IMR-90 (cell line): ENCODE measurements around the gene RBM39. TPM values are rescaled to one million over a fixed set of nuclear protein-coding genes. Genes with fewer than 3 reads are reported as not detected.

ENCODE experiments used
- ATAC-seq: fragments of 200-7000 bp; cut with Tn5 transposase; 2 replicates; pipeline ENCODE4 v1.9.1; 2020; ENCODE audit warnings: low read depth, mild to moderate bottlenecking, moderate library complexity
- BruUV-seq: library from RNA; stranded (reverse); fragments of 400-500 nt; replicated peaks from 2 replicates; lab custom pipeline; 2021; lab: Mats Ljungman, UMichigan
- CTCF ChIA-PET: fragments of 300-600 bp; formaldehyde crosslinking; extraction: SDS; loops from one replicate; lab custom pipeline; 2021; ENCODE audit warnings: antibody characterized with exemption; lab: Yijun Ruan, JAX
- POLR2A ChIA-PET: fragments of 300-600 bp; sonication (Branson Sonifier 250); formaldehyde crosslinking; loops from one replicate; lab custom pipeline; 2022; ENCODE audit warnings: antibody characterized with exemption; ENCODE audit not compliant: unreplicated experiment; lab: Charles Lee
- DNase-seq: peaks from one replicate; pipeline ENCODE4 v3.0.0; 2013
- H2AFZ ChIP-seq: replicated peaks from 2 replicates; pipeline ENCODE3; 2013; ENCODE audit warnings: low read length, mild to moderate bottlenecking; ENCODE audit not compliant: poor library complexity
- H2AK5ac ChIP-seq: 2 replicates; pipeline ENCODE4 v1.6.1; 2013; ENCODE audit warnings: low read depth, low read length, inconsistent platforms
- H2AK9ac ChIP-seq: replicated peaks from 2 replicates; pipeline ENCODE3; 2013; ENCODE audit warnings: mild to moderate bottlenecking, low read depth, low read length, moderate library complexity; ENCODE audit not compliant: poor library complexity
- H2BK120ac ChIP-seq: 2 replicates; pipeline ENCODE4 v1.6.1; 2013; ENCODE audit warnings: low read depth, low read length, inconsistent platforms
- H2BK15ac ChIP-seq: 3 replicates; pipeline ENCODE4 v1.6.1; 2013; ENCODE audit warnings: low read depth, low read length, inconsistent platforms
- H2BK20ac ChIP-seq: 2 replicates; pipeline ENCODE4 v1.6.1; 2013; ENCODE audit warnings: low read depth, mild to moderate bottlenecking, inconsistent platforms, low read length, moderate library complexity
- H2BK5ac ChIP-seq: 2 replicates; pipeline ENCODE4 v1.6.1; 2013; ENCODE audit warnings: mild to moderate bottlenecking, low read depth, low read length, inconsistent platforms; ENCODE audit not compliant: poor library complexity, severe bottlenecking
- H3K14ac ChIP-seq: replicated peaks from 2 replicates; pipeline ENCODE4 v1.6.1; 2013; ENCODE audit warnings: low read depth, low read length, inconsistent platforms
- H3K18ac ChIP-seq: 2 replicates; pipeline ENCODE4 v1.6.1; 2013; ENCODE audit warnings: low read depth, low read length, control low read depth
- H3K23ac ChIP-seq: 2 replicates; pipeline ENCODE4 v1.6.1; 2013; ENCODE audit warnings: low read depth, low read length, inconsistent platforms
- H3K27ac ChIP-seq: 2 replicates; pipeline ENCODE4 v1.5.1; 2013; ENCODE audit warnings: mild to moderate bottlenecking, control low read depth, low read length; ENCODE audit not compliant: insufficient read depth
- H3K27me3 ChIP-seq: 2 replicates; pipeline ENCODE4 v1.6.1; 2013; ENCODE audit warnings: low read length; ENCODE audit not compliant: control insufficient read depth, insufficient read depth
- H3K36me3 ChIP-seq: 2 replicates; pipeline ENCODE4 v1.6.1; 2013; ENCODE audit warnings: low read length, mixed read lengths; ENCODE audit not compliant: control insufficient read depth, insufficient read depth
- H3K4ac ChIP-seq: 2 replicates; pipeline ENCODE4 v1.6.1; 2013; ENCODE audit warnings: low read depth, low read length, inconsistent platforms
- H3K4me1 ChIP-seq: 2 replicates; pipeline ENCODE4 v1.6.1; 2013; ENCODE audit warnings: low read length, mixed read lengths; ENCODE audit not compliant: control insufficient read depth, insufficient read depth
- H3K4me2 ChIP-seq: 2 replicates; pipeline ENCODE4 v1.6.1; 2013; ENCODE audit warnings: low read depth, mild to moderate bottlenecking, control low read depth, low read length, moderate library complexity
- H3K4me3 ChIP-seq: 2 replicates; pipeline ENCODE4 v1.5.1; 2013; ENCODE audit warnings: low read depth, mild to moderate bottlenecking, control low read depth, low read length, moderate library complexity; ENCODE audit not compliant: insufficient read depth
- H3K56ac ChIP-seq: 2 replicates; pipeline ENCODE4 v1.6.1; 2013; ENCODE audit warnings: low read length, inconsistent platforms; ENCODE audit not compliant: insufficient read depth; ENCODE audit errors: extremely low read depth
- H3K79me1 ChIP-seq, 2 experiments: 2 replicates each; pipeline ENCODE4 v1.6.1; 2013; ENCODE audit warnings: low read length in 2 of 2, inconsistent platforms in 1 of 2, low read depth in 1 of 2
- H3K9ac ChIP-seq: 2 replicates; pipeline ENCODE4 v1.6.1; 2013; ENCODE audit warnings: low read depth, low read length, control low read depth
- H3K9me1 ChIP-seq: 2 replicates; pipeline ENCODE4 v1.6.1; 2013; ENCODE audit warnings: low read length, inconsistent platforms; ENCODE audit not compliant: insufficient read depth
- H3K9me3 ChIP-seq: 2 replicates; pipeline ENCODE4 v1.6.1; 2013; ENCODE audit warnings: low read length; ENCODE audit not compliant: control insufficient read depth, insufficient read depth
- H4K20me1 ChIP-seq: 2 replicates; pipeline ENCODE4 v1.6.1; 2013; ENCODE audit warnings: low read length, inconsistent platforms; ENCODE audit not compliant: insufficient read depth
- H4K5ac ChIP-seq: 2 replicates; pipeline ENCODE4 v1.6.1; 2013; ENCODE audit warnings: mild to moderate bottlenecking, low read depth, low read length, control low read depth
- H4K8ac ChIP-seq, 2 experiments: 2 replicates each; pipeline ENCODE4 v1.6.1; 2013; ENCODE audit warnings: low read depth in 2 of 2, low read length in 2 of 2, control low read depth in 1 of 2, inconsistent platforms in 1 of 2
- H4K91ac ChIP-seq: 2 replicates; pipeline ENCODE4 v1.6.1; 2013; ENCODE audit warnings: low read depth, low read length, inconsistent platforms; ENCODE audit not compliant: insufficient read depth
- RCOR1 ChIP-seq: IDR thresholded peaks from 2 replicates; pipeline ENCODE4 v1.6.1; 2012; ENCODE audit warnings: mild to moderate bottlenecking, low read length, improper control_type of control experiment; ENCODE audit not compliant: insufficient replicate concordance
- whole genome bisulfite sequencing, 2 experiments: methylation state at CpG; one replicate each; pipeline versions ENCODE4 v1.1.5 to v1.1.7; 2013; ENCODE audit warnings: missing lambda C conversion rate in 2 of 2; ENCODE audit not compliant: insufficient read length in 1 of 2; ENCODE audit errors: extremely low coverage in 2 of 2; 5-methylcytosine and 5-hydroxymethylcytosine counted together
- dilution Hi-C: fragments of 300-500 bp; cut with HindIII; formaldehyde crosslinking; loops from one replicate; pipeline ENCODE4 v1.14.3; 2018; ENCODE audit warnings: low sequenced_read_pairs; ENCODE audit not compliant: unreplicated experiment
- in situ Hi-C: fragments of 300-500 bp; cut with MboI; formaldehyde crosslinking; loops from 3 replicates; pipeline ENCODE4 v1.14.3; 2019; ENCODE audit warnings: low sequenced_read_pairs, inconsistent platforms, mixed read lengths
- intact Hi-C: fragments of 100-400 bp; cut with micrococcal nuclease; formaldehyde crosslinking; loops from 2 replicates; pipeline ENCODE4 v1.10.0; 2022
- polyA plus RNA-seq, 3 experiments: library from polyadenylated mRNA; depleted of rRNA; stranded (reverse); fragments of >200 nt; gene quantifications; 2 replicates each; pipeline ENCODE4 v1.2.3, GENCODE V29; 2012; ENCODE audit warnings: low replicate concordance in 1 of 3
- total RNA-seq: library from RNA; depleted of rRNA; stranded (reverse); fragments of >200 nt; gene quantifications from 2 replicates; pipeline ENCODE4 v1.2.3, GENCODE V29; 2012

RBM39 gene
- total and polyA plus RNA-seq, 2 of the 4 experiments (the other 2 are of a cell fraction) = 106 to 166 TPM

DNA sequence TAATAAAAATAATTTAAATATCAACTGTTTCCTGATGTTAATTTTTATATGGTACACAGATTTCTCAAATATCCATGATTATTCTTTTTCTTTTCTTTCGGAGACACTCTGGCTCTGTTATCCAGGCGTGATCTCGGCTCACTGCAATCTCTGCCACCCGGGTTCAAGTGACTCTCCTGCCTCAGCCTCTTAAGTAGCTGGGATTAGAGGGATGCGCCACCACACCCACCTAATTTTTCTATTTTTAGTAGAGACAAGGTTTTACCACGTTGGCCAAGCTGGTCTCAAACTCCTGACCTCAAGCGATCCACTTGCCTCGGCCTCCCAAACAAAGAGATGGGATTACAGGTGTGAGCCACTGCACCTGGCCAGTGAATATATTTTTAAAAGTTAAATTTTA lies 22.3 kb downstream of the RBM39 start:
- ATAC-seq (no peak), DNase-seq (no peak)
- WGBS, 2 experiments = no CpG with 5 or more reads among the region's 8 CpGs
- no peak for TF ChIP-seq RCOR1
- no TSS peak for BruUV-seq
- Histone ChIP-seq H2BK15ac (no peak overlapping the region), H3K4me3 (no peak overlapping the region), H2BK120ac (no peak overlapping the region), H2BK20ac (no peak overlapping the region), H3K23ac (no peak overlapping the region), H3K36me3 (peaks cover 82% of the 10 kb centered on the region), H2AK5ac (no peak overlapping the region), H4K20me1 (peaks cover 95% of the 10 kb centered on the region), H4K5ac (no peak overlapping the region), H3K4ac (no peak overlapping the region), H4K91ac (no peak overlapping the region), H3K9me1 (peaks cover 11% of the 10 kb centered on the region), H3K27me3 (no peaks in the 10 kb centered on the region), H3K27ac (no peak overlapping the region), H4K8ac (no peak overlapping the region), H3K79me1 (peaks cover 32 to 74% of the 10 kb centered on the region in 2 experiments), H3K14ac (no peak overlapping the region), H3K9me3 (no peaks in the 10 kb centered on the region), H3K4me1 (no peaks in the 10 kb centered on the region), H3K18ac (no peak overlapping the region), H3K9ac (no peak overlapping the region), H2AK9ac (no peak overlapping the region), H3K4me2 (no peak overlapping the region), H2BK5ac (no peak overlapping the region), H3K56ac (no peak overlapping the region), H2AFZ (no peak overlapping the region)
- CTCF ChIA-PET = no interaction called here
- dilution Hi-C loops = no loop called here
- intact Hi-C loops = no loop called here
- POLR2A ChIA-PET = no interaction called here
- in situ Hi-C loops = no loop called here
